ENCODE data around the gene HS1BP3. TPM values are rescaled to one million over a fixed set of nuclear protein-coding genes. Genes with fewer than 3 reads are reported as not detected.

Gene HS1BP3
- total and polyA plus RNA-seq, 2 of the 13 experiments (the other 11 are each of a cell fraction or from before 2014, with no cell fraction given) = 15.2 to 22.0 TPM

DNA sequence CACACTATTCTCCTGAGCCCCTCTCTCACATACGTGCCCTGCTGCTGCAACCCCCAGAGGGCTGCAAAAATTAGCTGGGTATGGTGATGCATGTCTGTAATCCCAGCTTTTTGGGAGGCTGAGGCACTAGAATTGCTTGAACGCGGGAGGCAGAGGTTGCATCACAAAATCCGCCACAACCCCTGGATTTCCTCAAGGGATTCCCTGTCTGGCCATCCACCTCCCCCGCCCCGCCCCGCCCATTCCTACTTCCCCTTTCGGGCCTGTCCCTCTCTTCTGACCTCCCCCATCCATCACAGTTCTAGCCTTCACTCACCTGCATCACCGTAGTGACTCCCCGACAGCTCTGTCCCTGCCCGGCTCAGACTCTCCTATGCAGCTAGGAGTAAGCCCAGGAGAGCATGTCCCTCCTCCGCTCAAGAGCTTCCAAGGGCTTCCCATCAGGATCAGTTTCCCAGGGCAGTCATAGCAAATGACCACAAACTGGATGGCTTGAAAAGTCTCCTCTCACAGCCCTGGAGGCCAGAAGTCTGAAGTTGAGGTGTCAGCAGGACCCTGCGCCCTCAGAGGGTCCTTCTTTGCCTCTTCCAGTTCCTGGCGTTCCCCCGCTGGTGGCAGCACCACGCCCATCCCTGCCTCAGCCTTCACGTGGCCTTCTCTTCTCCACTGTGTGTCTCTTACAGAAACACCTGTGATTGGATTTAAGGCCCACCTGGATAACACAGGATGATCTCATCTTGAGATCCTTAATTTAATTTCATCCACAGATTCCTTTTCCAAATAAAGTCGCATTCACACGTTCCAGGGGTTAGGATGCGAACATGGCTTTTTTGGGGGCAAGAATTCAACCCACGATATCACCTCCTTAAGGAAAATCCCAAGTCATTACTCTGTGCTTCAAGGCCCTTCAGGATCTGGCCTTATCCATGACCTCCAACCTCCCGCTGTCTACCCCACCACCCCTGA, 58.5 kb downstream of the HS1BP3 start (continued):
- TF ChIP-seq, protein P1, sequence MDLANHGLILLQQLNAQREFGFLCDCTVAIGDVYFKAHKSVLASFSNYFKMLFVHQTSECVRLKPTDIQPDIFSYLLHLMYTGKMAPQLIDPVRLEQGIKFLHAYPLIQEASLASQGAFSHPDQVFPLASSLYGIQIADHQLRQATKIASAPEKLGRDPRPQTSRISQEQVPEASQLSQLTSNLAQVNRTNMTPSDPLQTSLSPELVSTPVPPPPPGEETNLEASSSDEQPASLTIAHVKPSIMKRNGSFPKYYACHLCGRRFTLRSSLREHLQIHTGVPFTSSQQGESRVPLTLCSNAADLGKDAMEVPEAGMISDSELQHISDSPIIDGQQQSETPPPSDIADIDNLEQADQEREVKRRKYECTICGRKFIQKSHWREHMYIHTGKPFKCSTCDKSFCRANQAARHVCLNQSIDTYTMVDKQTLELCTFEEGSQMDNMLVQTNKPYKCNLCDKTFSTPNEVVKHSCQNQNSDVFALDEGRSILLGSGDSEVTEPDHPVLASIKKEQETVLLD (CRISPR knock-in tag; IDR thresholded peaks at IDR 0.05; ENCODE audit: low read depth) = no peak
- TF ChIP-seq ZNF160 (CRISPR knock-in tag; IDR thresholded peaks at IDR 0.05) = no peak
- no peak for TF ChIP-seq NAIF1 (CRISPR knock-in tag; IDR thresholded peaks at IDR 0.05; ENCODE audit: borderline replicate concordance)
- TF ChIP-seq, protein P2, sequence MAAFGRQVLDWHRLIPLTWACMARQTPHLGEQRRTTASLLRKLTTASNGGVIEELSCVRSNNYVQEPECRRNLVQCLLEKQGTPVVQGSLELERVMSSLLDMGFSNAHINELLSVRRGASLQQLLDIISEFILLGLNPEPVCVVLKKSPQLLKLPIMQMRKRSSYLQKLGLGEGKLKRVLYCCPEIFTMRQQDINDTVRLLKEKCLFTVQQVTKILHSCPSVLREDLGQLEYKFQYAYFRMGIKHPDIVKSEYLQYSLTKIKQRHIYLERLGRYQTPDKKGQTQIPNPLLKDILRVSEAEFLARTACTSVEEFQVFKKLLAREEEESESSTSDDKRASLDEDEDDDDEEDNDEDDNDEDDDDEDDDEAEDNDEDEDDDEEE (CRISPR knock-in tag; IDR thresholded peaks at IDR 0.05) = no peak; the same call in 1 of the 2 replicates
- TF ChIP-seq, protein P3, sequence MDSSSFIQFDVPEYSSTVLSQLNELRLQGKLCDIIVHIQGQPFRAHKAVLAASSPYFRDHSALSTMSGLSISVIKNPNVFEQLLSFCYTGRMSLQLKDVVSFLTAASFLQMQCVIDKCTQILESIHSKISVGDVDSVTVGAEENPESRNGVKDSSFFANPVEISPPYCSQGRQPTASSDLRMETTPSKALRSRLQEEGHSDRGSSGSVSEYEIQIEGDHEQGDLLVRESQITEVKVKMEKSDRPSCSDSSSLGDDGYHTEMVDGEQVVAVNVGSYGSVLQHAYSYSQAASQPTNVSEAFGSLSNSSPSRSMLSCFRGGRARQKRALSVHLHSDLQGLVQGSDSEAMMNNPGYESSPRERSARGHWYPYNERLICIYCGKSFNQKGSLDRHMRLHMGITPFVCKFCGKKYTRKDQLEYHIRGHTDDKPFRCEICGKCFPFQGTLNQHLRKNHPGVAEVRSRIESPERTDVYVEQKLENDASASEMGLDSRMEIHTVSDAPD (CRISPR knock-in tag; IDR thresholded peaks at IDR 0.05) = no peak
- TF ChIP-seq NR2F6 (IDR thresholded peaks at IDR 0.05) = no peak
- TF ChIP-seq NR2F6 (CRISPR knock-in tag; IDR thresholded peaks at IDR 0.05) = 0 out of 2 replicates have a peak, but pooled peaks have one; percentile 32
- TF ChIP-seq RARA (CRISPR knock-in tag; IDR thresholded peaks at IDR 0.05) = 0 out of 2 replicates have a peak, but pooled peaks have one; percentile 29
- TF ChIP-seq ZNF550 (CRISPR knock-in tag; IDR thresholded peaks at IDR 0.05; ENCODE audit: borderline replicate concordance) = no peak
- no peak for TF ChIP-seq ZNF629 (CRISPR knock-in tag; conservative IDR thresholded peaks at IDR 0.05)
- peak; percentile 44; the same call in 1 of the 2 replicates for TF ChIP-seq ZNF772 (CRISPR knock-in tag; IDR thresholded peaks at IDR 0.05)
- TF ChIP-seq PPARG (CRISPR knock-in tag; conservative IDR thresholded peaks at IDR 0.05) = 0 out of 2 replicates have a peak, but pooled peaks have one; percentile 11
- TF ChIP-seq, protein P4, sequence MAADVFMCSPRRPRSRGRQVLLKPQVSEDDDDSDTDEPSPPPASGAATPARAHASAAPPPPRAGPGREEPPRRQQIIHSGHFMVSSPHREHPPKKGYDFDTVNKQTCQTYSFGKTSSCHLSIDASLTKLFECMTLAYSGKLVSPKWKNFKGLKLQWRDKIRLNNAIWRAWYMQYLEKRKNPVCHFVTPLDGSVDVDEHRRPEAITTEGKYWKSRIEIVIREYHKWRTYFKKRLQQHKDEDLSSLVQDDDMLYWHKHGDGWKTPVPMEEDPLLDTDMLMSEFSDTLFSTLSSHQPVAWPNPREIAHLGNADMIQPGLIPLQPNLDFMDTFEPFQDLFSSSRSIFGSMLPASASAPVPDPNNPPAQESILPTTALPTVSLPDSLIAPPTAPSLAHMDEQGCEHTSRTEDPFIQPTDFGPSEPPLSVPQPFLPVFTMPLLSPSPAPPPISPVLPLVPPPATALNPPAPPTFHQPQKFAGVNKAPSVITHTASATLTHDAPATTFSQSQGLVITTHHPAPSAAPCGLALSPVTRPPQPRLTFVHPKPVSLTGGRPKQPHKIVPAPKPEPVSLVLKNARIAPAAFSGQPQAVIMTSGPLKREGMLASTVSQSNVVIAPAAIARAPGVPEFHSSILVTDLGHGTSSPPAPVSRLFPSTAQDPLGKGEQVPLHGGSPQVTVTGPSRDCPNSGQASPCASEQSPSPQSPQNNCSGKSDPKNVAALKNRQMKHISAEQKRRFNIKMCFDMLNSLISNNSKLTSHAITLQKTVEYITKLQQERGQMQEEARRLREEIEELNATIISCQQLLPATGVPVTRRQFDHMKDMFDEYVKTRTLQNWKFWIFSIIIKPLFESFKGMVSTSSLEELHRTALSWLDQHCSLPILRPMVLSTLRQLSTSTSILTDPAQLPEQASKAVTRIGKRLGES (CRISPR knock-in tag; IDR thresholded peaks at IDR 0.05; ENCODE audit: borderline replicate concordance) = no peak
- no peak for TF ChIP-seq SP1 (IDR thresholded peaks at IDR 0.05)
- TF ChIP-seq SP1 (CRISPR knock-in tag; IDR thresholded peaks at IDR 0.05) = peak; percentile 38; the same call in 1 of the 2 replicates
- TF ChIP-seq, protein P5, sequence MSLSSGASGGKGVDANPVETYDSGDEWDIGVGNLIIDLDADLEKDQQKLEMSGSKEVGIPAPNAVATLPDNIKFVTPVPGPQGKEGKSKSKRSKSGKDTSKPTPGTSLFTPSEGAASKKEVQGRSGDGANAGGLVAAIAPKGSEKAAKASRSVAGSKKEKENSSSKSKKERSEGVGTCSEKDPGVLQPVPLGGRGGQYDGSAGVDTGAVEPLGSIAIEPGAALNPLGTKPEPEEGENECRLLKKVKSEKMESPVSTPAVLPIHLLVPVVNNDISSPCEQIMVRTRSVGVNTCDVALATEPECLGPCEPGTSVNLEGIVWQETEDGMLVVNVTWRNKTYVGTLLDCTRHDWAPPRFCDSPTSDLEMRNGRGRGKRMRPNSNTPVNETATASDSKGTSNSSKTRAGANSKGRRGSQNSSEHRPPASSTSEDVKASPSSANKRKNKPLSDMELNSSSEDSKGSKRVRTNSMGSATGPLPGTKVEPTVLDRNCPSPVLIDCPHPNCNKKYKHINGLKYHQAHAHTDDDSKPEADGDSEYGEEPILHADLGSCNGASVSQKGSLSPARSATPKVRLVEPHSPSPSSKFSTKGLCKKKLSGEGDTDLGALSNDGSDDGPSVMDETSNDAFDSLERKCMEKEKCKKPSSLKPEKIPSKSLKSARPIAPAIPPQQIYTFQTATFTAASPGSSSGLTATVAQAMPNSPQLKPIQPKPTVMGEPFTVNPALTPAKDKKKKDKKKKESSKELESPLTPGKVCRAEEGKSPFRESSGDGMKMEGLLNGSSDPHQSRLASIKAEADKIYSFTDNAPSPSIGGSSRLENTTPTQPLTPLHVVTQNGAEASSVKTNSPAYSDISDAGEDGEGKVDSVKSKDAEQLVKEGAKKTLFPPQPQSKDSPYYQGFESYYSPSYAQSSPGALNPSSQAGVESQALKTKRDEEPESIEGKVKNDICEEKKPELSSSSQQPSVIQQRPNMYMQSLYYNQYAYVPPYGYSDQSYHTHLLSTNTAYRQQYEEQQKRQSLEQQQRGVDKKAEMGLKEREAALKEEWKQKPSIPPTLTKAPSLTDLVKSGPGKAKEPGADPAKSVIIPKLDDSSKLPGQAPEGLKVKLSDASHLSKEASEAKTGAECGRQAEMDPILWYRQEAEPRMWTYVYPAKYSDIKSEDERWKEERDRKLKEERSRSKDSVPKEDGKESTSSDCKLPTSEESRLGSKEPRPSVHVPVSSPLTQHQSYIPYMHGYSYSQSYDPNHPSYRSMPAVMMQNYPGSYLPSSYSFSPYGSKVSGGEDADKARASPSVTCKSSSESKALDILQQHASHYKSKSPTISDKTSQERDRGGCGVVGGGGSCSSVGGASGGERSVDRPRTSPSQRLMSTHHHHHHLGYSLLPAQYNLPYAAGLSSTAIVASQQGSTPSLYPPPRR (CRISPR knock-in tag; IDR thresholded peaks at IDR 0.05; ENCODE audit: borderline replicate concordance) = no peak
- TF ChIP-seq ZC3H13 (CRISPR knock-in tag; IDR thresholded peaks at IDR 0.05) = peak; percentile 36; the same call in 1 of the 2 replicates

Measured in HepG2 (cell line).